Uterus (tissue), 4 donors: ENCODE measurements around the gene ELL2. TPM values are rescaled to one million over a fixed set of nuclear protein-coding genes. Genes with fewer than 3 reads are reported as not detected.
"Not testable (repeated sequence)": the region's sequence is repeated elsewhere in the genome, so short reads cannot be mapped to it uniquely, and the experiment has no call there.

ENCODE experiments used
- DNase-seq, 2 donors: peaks; one replicate each; pipeline ENCODE4 v3.0.0-alpha.2; 2019 to 2020
- H3K27ac ChIP-seq, 2 donors: fragments of 200-600 bp; sonication (generic); 1 replicate in 1 of 2; 2 replicates in 1 of 2; pipeline ENCODE4 v1.5.1; 2016 to 2018
- H3K27me3 ChIP-seq, 2 donors: fragments of 200-600 bp; sonication (generic); one replicate each; pipeline ENCODE4 v1.5.1; 2018 to 2019; ENCODE audit warnings: control low read depth in 1 of 2
- H3K36me3 ChIP-seq, 2 donors: fragments of 200-600 bp; sonication (generic); one replicate each; pipeline ENCODE4 v1.5.1; 2019; ENCODE audit warnings: control low read depth in 1 of 2
- H3K4me1 ChIP-seq, 2 donors: fragments of 200-600 bp; sonication (generic); one replicate each; pipeline ENCODE4 v1.5.1; 2018 to 2019; ENCODE audit warnings: control low read depth in 1 of 2
- H3K4me3 ChIP-seq, 2 donors: fragments of 200-600 bp; sonication (generic); 1 replicate in 1 of 2; 2 replicates in 1 of 2; pipeline ENCODE4 v1.5.1; 2018 to 2019; ENCODE audit warnings: mild to moderate bottlenecking in 1 of 2
- H3K9me3 ChIP-seq, 2 donors: fragments of 200-600 bp; sonication (generic); one replicate each; pipeline ENCODE4 v1.5.1; 2019; ENCODE audit warnings: control low read depth in 1 of 2
- CTCF ChIP-seq, 4 experiments: fragments of 200-600 bp in 2 of 4; fragments of 450-650 bp in 2 of 4; sonication (generic) in 2 of 4; IDR thresholded peaks; one replicate each; pipeline ENCODE4 v1.5.1; 2016 to 2019; ENCODE audit warnings: antibody characterized with exemption in 4 of 4, mild to moderate bottlenecking in 2 of 4, moderate library complexity in 1 of 4
- POLR2A ChIP-seq, 2 donors: fragments of 450-650 bp; IDR thresholded peaks; one replicate each; pipeline ENCODE4 v1.6.1; 2016; ENCODE audit warnings: antibody characterized with exemption in 2 of 2, mild to moderate bottlenecking in 1 of 2, moderate library complexity in 1 of 2
- intact Hi-C: fragments of 100-400 bp; cut with DNase I; formaldehyde crosslinking; loops from one replicate; pipeline ENCODE4 v1.15.1; 2023; ENCODE audit warnings: low total_unique reads
- total RNA-seq, 4 donors: library from RNA; depleted of rRNA in 3 of 4; stranded (reverse); fragments of >200 nt in 3 of 4; gene quantifications; one replicate each; pipeline versions ENCODE4 v1.1.0 to v1.2.4, GENCODE V29; 2014 to 2023
- donor health status: DM: yes; HTN: yes; CAD: no.

The ELL2 gene
- total RNA-seq, 4 donors from 2014 or later: 2.3 to 53.2 (median 16.0) TPM

GRCh38 chr5:95838001-95838520 is 123.6 kb downstream of the ELL2 start:
- DNase-seq: no peak
- no peaks in the 10 kb centered on the region for H3K36me3 ChIP-seq
- H3K4me3 ChIP-seq: no peak overlapping the region
- no peaks in the 10 kb centered on the region for H3K9me3 ChIP-seq
- no peaks in the 10 kb centered on the region for H3K4me1 ChIP-seq
- TF ChIP-seq CTCF (IDR thresholded peaks at IDR 0.05) (no peak), POLR2A (IDR thresholded peaks at IDR 0.05) (no peak)
- intact Hi-C loops: no loop called here
- no peaks in the 10 kb centered on the region for H3K27me3 ChIP-seq
- H3K27ac ChIP-seq: no peak overlapping the region

- H3K27me3 ChIP-seq: no peaks in the 10 kb centered on the region
- no peak overlapping the region for H3K4me3 ChIP-seq
- H3K27ac ChIP-seq: no peak overlapping the region
- H3K4me1 ChIP-seq: no peaks in the 10 kb centered on the region
- no peak for DNase-seq
- no peaks in the 10 kb centered on the region for H3K36me3 ChIP-seq
- intact Hi-C loops: no loop called here
- no peaks in the 10 kb centered on the region for H3K9me3 ChIP-seq
- TF ChIP-seq POLR2A (IDR thresholded peaks at IDR 0.05) (no peak), CTCF (IDR thresholded peaks at IDR 0.05) (no peak)
Observed at GRCh38 chr5:95837492-95837891, 124.2 kb downstream of the ELL2 start.

GRCh38 chr5:95836971-95837370 is 124.7 kb downstream of the ELL2 start:
- intact Hi-C loops, H3K9me3 ChIP-seq, H3K4me1 ChIP-seq, H3K36me3 ChIP-seq, H3K4me3 ChIP-seq, H3K27ac ChIP-seq, H3K27me3 ChIP-seq, DNase-seq: not testable (repeated sequence)

- H3K4me1 ChIP-seq: no peaks in the 10 kb centered on the region
- H3K27me3 ChIP-seq: no peaks in the 10 kb centered on the region
- no peak for DNase-seq
- no peak overlapping the region for H3K4me3 ChIP-seq
- intact Hi-C loops: no loop called here
- H3K9me3 ChIP-seq: no peaks in the 10 kb centered on the region
- no peak overlapping the region for H3K27ac ChIP-seq
- TF ChIP-seq CTCF (IDR thresholded peaks at IDR 0.05) (no peak), POLR2A (IDR thresholded peaks at IDR 0.05) (no peak)
- no peaks in the 10 kb centered on the region for H3K36me3 ChIP-seq
Observed at GRCh38 chr5:95836544-95836943, 125.1 kb downstream of the ELL2 start.

- Histone ChIP-seq H3K36me3 (no peaks in the 10 kb centered on the region), H3K27me3 (no peaks in the 10 kb centered on the region), H3K4me3 (no peak overlapping the region), H3K4me1 (no peaks in the 10 kb centered on the region), H3K27ac (peak overlapping the region; percentile 51 to 76), H3K9me3 (no peaks in the 10 kb centered on the region)
- no peak for DNase-seq
- intact Hi-C loops: no loop called here
- TF ChIP-seq POLR2A (IDR thresholded peaks at IDR 0.05) (no peak), CTCF (IDR thresholded peaks at IDR 0.05) (no peak)
Observed at GRCh38 chr5:95835682-95836385, 125.8 kb downstream of the ELL2 start.

Other genes starting within 250 kb of the ELL2 start
- 100 to 1,000 TPM in 1 of 4 donors, 10 to 100 TPM in 3; 70.6 to 126 (median 80.1) TPM for gene RHOBTB3, start 230.5 kb downstream of the ELL2 start, total RNA-seq
- gene GLRX, start 139.1 kb downstream of the ELL2 start, total RNA-seq: 10 to 100 TPM; 13.0 to 98.8 (median 15.5) TPM